Measurements from ENCODE around the gene VANGL1.
"Not testable (repeated sequence)": the region's sequence is repeated elsewhere in the genome, so short reads cannot be mapped to it uniquely, and the experiment has no call there.

VANGL1 gene

GRCh38 chr1:115641762-115642167, at the start of gene VANGL1:
TSS of gene VANGL1 (plus strand) at chr1:115641970. CDS start at chr1:115651414, 9,444 bp downstream.
- in situ Hi-C loops (cut with MboI; ENCODE audit: low sequenced_read_pairs): no loop called here

GRCh38 chr1:115592264-115592663, 49.5 kb upstream of the VANGL1 start:
- in situ Hi-C loops (cut with MboI; ENCODE audit: low sequenced_read_pairs): loop anchor here (25.0 kb wide), 1 partner anchor 455 kb away; no protein-coding TSS in a partner anchor

DNA sequence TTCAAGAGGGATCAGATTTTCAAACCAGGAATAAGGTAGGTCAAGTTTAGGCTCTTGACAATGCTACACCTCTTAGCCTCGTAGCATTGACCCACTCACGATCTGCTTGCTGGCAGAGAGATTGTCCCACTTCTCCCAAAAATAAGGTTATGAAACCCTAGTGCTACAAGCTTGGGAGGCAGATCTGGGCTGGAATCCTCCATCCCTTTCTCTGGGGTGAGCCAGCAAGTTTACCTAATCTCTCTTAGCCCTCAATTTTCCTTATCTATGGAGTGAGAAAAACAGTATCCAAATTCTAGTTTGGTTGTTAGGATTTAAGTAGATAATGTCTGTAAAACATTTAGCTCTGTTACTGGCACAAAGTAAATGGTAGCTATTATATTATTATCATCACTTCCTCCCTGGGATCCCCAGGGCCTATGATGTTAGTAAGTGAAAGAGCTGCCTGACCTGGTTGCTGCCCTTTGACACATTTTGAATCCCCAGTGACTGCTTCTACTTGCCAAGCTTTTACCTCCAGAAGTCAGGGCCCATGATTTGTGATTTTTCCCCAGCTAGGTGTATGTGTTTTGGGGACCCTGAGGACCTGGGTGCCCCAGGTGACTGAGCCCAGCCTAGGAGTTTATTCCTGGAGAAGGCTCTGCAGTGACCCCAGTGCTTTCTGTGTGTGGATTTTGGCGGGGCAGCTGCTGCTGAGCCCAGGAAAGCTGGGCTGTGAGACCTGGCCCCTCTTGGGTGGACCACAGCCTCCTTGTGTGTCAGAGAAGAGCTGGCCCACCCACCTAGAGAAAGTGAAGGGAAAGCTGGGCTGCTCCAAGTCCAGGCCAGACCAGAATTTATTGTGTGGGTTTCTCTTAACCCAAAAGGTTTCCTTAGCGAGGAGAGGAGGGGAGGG, 48.2 kb upstream of the VANGL1 start:
- in situ Hi-C loops (cut with MboI; ENCODE audit: low sequenced_read_pairs): loop anchor here (25.0 kb wide), 1 partner anchor 456 kb away; no protein-coding TSS in a partner anchor

- in situ Hi-C loops (cut with MboI; ENCODE audit: low sequenced_read_pairs): loop anchor here (25.0 kb wide), 1 partner anchor 457 kb away; no protein-coding TSS in a partner anchor
Observed at GRCh38 chr1:115594600-115594999, 47.2 kb upstream of the VANGL1 start.

DNA sequence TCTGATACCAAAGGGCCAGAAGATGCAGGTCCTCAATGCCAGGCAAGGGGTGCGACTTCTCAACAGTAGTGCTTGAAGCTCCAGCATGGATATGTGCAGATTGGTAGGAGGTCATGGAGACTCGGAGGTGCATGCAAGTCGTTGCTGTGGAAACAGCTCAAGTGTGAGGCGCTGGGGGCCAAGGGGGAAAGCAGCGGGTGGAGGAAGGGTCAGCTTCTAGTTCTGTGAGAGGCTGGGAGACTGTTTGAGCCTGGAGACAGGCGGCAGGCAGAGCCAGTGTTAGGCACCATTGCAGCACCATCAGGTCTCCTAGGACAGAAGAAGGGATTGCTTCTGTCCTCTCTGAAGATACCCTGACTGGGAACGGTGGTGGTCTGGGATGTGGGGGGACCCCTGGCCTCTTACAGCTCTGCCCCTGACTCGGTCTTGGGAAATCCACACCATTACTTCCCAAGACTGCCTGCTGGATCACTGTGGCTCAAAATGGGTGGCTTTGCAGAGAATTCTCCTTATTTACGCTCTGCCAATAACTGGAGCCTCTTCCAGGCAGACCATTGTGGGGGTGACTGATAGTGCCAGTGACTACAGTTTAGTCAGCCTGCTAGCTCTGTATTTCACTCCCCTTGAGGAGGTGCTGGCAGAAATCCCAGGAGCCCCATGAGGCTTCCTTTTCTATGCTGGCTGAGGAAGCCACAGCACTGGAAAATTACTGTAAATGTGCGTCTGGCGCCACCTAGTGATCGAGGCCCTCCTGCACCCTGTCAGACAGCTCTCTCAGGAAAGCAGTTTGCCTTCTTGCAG, 46.3 kb upstream of the VANGL1 start:
- in situ Hi-C loops (cut with MboI; ENCODE audit: low sequenced_read_pairs): loop anchor here (25.0 kb wide), 1 partner anchor 458 kb away; no protein-coding TSS in a partner anchor

DNA sequence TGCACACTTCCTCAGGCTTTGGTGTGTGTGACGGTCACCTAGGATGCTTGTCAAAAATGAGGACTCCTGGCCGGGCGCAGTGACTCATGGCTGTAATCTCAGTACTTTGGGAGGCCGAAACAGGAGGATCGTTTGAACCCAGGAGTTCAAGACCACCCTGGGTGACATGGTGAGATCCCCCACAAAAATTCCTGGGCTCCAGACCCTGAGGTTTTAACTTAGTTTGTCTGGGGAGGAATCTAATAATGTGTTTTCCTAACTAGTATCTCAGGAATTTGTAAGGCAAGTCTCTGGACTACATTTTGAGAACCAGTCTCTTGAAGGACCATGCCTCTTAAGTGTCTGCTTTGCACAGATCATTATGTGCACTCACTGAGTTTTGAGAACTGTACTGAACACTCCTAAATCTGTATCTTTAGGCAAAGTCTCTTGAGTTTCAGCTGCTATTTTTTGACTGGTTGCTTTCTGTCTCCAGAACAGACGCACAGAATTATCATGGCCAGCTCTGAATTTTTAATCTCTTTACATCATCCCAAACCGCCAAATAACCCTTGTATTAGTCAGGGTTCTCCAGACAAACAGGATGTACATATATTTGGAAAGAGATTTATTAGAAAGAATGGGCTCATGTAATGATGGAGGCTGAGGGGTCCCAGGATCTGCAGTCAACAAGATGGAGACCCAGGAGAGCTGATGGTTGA, 45.5 kb upstream of the VANGL1 start:
- in situ Hi-C loops (cut with MboI; ENCODE audit: low sequenced_read_pairs): loop anchor here (25.0 kb wide), 1 partner anchor 459 kb away; no protein-coding TSS in a partner anchor

GRCh38 chr1:115604508-115604907, 37.3 kb upstream of the VANGL1 start:
- in situ Hi-C loops (cut with MboI; ENCODE audit: low sequenced_read_pairs): no loop called here

DNA sequence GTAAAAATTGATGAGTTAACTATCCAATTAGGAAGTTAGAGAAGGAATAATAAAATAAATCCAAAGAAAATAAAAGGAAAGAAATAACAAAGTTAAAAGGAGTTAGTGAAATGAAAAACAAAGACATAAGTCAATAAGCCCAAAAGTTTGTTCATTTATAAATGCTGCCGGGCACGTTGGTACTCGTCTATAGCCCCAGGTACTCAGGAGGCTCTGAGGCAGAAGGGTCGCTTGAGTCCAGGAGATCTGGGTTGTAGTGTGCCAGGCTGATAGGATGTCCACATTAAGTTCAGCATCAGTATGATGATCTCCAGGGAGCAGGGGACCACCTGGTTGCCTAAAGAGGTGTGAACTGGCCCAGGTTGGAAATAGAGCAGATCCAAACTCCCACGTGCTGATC, 35.5 kb upstream of the VANGL1 start:
- in situ Hi-C loops (cut with MboI; ENCODE audit: low sequenced_read_pairs): no loop called here

GRCh38 chr1:115609021-115609420, 32.7 kb upstream of the VANGL1 start:
- in situ Hi-C loops (cut with MboI; ENCODE audit: low sequenced_read_pairs): no loop called here

- in situ Hi-C loops (cut with MboI; ENCODE audit: low sequenced_read_pairs): no loop called here
Observed at GRCh38 chr1:115613767-115614166, 28.0 kb upstream of the VANGL1 start.

GRCh38 chr1:115620453-115620852, 21.3 kb upstream of the VANGL1 start:
- in situ Hi-C loops (cut with MboI; ENCODE audit: low sequenced_read_pairs): no loop called here

DNA sequence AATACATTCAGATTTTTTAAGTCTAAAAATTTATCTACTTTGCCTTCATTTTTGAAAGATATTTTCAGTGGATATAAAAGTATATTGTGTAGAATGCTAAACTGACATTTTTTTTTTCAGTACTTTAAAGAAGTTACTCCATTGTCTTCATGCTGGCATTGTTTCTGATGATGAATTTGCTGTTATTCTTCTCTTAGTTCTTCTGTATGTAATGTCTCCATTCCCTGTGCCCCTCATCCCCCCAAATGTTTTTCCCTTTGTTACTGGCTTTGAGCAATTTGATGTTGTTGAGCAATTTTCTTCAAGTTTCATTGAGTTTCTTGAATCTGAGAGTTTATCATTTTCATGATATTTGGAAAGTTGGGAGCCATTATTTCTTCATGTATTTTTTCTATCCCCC, 20.8 kb upstream of the VANGL1 start:
- in situ Hi-C loops (cut with MboI; ENCODE audit: low sequenced_read_pairs): no loop called here

DNA sequence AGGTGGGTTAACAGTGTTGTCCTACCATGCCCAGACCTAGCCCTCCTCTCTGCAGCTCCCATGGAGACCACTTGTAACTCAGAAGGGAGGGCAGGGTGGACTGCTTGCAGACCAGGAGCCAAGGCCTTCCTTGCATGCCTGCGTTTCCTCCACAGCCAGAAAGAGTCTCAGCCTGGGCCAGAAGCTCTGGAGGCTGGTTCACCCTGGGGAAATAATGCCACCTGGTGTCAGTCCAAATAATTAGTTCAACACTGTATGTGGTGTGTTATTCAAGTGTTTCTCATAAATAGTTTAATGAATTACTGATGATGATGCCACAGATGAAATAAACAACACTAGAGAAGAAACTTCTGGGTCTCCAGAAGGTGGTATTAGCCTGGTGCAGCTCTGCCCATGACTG, 16.9 kb upstream of the VANGL1 start:
- in situ Hi-C loops (cut with MboI; ENCODE audit: low sequenced_read_pairs): no loop called here

- in situ Hi-C loops (cut with MboI; ENCODE audit: low sequenced_read_pairs): no loop called here
Observed at GRCh38 chr1:115630342-115630741, 11.4 kb upstream of the VANGL1 start.

DNA sequence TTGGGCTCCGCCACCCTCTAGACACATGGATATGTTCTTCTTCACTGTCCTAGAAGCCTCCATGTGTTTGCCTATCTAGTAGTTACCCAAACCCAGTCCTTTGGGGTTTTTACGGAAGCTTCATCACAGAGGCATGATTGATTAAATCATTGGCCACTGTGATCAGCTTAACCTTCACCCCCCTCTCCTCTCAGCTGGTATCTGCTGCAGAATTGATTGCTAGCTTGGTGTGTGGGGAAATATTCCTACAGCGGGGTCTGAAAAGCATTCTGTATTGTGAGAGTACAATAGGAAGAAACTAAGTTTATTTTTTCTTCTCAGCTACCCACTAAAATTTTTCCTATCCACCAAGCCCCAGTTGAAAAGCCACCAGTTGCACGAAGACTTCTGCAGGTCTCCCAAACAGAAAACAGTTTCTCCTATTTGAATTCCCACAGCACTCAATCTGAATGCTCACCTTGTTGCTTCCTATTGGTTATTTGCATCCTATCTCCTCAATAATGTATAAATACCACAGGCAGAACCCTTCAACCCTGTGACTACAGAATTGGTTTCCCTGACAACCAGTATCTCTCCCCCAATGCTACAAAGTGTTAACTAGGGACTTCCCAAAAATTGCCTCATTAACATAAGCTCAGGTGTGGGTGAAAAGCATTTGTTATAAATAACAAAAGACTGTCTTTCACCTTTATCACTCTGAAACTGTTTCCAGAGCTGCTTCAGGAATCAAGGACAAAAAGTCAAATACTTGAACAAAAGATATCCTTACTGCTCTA, 9.3 kb upstream of the VANGL1 start:
- in situ Hi-C loops (cut with MboI; ENCODE audit: low sequenced_read_pairs): no loop called here

- in situ Hi-C loops (cut with MboI; ENCODE audit: low sequenced_read_pairs): not testable (repeated sequence)
Observed at GRCh38 chr1:115633606-115634005, 8.2 kb upstream of the VANGL1 start.

DNA sequence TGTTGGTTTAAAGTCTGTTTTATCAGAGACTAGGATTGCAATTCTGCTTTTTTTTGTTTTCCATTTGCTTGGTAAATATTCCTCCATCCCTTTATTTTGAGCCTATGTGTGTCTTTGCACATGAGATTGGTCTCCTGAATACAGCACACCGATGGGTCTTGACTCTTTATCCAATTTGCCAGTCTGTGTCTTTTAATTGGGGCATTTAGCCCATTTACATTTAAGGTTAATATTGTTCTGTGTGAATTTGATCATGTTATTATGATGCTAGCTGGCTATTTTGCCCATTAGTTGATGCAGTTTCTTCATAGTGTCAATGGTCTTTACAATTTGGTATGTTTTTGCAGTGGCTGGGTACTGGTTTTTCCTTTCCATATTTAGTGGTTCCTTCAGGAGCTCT, 4.5 kb upstream of the VANGL1 start:
- in situ Hi-C loops (cut with MboI; ENCODE audit: low sequenced_read_pairs): not testable (repeated sequence)

DNA sequence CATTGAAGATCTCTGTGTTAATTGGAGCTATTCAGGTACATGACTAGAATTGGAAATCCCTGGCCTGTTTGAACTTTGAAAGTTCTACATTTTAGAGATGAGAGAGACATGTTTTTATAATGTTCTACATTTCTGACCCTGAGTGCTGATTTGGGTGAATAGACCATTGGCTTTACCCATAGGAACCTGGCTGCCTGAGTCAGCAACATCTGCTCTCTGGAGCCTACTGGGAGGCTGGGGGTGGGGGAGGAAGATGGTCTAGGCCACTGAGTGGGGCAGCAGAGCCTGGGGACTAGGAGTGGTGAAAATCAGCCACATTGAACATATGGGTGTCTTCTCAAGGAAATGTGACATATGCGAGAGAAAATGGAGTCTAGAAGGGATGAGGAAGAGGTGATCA, 1.4 kb upstream of the VANGL1 start:
- in situ Hi-C loops (cut with MboI; ENCODE audit: low sequenced_read_pairs): no loop called here

DNA sequence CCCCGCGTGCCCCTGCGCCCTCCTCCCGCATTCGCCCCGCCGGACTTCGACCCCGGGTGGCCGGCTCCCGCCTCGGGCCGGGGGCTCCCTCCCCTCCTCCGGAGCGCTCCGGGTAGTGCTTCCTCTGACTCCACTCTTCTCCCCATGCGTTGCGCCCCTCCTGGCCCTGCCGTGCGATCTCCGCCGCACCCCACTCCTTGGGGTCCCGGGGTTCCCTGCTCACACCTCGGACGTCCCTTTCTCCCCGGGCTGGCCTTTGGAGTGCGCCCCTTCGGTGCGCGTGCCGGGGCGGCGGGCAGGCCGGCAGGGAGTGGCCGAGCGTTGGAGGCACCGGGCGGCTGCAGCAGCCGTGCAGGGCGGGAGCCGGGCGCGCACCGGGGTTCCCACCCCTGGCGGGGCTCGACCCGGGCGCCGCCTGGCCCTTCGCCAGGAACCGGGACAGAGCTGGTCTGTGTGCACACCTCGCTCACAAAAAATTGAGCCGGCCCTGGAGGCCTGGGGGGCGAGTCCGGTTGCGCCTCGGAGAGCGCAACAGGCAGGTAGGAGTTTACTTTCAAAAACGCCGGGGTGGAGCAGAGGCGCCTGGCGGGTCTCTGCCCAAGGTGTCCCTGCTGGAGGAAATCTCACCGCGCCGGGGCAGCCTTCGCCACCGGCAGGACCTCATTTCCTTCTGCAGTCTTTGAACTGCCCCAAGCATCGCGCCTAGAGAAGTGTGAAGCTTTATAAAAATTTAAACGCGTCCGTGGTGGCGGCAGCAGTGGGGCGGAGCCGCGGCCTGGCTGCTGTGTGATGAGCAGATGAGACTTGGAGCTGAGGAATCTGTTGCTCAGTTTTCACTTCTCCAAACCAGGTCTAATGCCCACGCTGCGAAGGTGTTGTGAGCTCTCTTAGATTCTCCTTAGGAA, 650 bp downstream of the VANGL1 start:
- in situ Hi-C loops (cut with MboI; ENCODE audit: low sequenced_read_pairs): no loop called here

Measured in HL-60/S4 treated with retinoic acid at 250 ng/mL for 4 days and 3 days (cell line).